HG02981 (cell line): ENCODE results near the gene FALEC.
"Not testable (repeated sequence)": the region's sequence is repeated elsewhere in the genome, so short reads cannot be mapped to it uniquely, and the experiment has no call there.

Source experiments
- ATAC-seq: cut with Tn5 transposase; IDR thresholded peaks from one replicate; pipeline ENCODE4 v1.9.1; 2021; ENCODE audit warnings: mild to moderate bottlenecking, moderate library complexity; ENCODE audit not compliant: unreplicated experiment

The FALEC gene

DNA sequence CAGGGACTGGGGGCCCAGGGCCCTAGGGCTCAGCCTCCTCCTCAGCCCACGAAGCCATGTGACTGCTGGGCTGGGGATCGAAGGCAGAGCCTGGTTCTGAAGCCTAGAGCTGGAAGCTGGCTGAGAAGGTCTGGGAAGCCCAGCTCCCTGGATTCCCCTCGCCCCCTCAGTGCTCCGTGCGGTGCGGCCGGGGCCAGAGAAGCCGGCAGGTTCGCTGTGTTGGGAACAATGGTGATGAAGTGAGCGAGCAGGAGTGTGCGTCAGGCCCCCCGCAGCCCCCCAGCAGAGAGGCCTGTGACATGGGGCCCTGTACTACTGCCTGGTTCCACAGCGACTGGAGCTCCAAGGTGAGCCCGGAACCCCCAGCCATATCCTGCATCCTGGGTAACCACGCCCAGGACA, 42.8 kb downstream of the FALEC start:
- ATAC-seq = no peak

- no peak for ATAC-seq
These were observed 43.5 kb downstream of the FALEC start for GRCh38 chr1:150558761-150559655.

GRCh38 chr1:150559656-150560010, 44.1 kb downstream of the FALEC start:
- no peak for ATAC-seq

DNA sequence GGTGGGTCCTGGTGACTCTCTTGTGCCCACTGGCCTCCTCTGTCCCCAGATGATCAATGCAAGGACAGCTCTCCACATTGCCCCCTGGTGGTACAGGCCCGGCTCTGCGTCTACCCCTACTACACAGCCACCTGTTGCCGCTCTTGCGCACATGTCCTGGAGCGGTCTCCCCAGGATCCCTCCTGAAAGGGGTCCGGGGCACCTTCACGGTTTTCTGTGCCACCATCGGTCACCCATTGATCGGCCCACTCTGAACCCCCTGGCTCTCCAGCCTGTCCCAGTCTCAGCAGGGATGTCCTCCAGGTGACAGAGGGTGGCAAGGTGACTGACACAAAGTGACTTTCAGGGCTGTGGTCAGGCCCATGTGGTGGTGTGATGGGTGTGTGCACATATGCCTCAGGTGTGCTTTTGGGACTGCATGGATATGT, 44.5 kb downstream of the FALEC start:
- ATAC-seq = no peak

DNA sequence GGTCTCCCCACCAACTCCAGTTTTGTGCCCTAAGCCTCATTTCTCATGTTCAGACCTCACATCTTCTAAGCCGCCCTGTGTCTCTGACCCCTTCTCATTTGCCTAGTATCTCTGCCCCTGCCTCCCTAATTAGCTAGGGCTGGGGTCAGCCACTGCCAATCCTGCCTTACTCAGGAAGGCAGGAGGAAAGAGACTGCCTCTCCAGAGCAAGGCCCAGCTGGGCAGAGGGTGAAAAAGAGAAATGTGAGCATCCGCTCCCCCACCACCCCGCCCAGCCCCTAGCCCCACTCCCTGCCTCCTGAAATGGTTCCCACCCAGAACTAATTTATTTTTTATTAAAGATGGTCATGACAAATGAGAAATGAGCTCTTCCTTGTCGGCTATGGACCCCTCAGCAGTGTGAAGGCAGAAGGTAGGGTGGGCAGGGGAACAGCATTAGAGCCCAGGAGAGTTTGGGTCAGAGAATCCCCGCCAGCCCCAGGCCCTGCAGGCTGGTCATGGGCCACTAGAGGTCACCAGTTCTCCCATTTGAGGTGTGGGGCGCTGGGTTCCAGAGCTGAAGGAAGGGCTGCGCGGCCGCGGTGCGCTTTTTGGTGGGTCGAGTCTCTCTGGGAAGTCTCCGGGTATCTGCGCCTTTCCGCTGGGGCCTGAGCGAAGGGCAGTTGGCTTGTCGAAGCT, 45.2 kb downstream of the FALEC start:
- ATAC-seq = no peak

- ATAC-seq = no peak
These were observed 45.9 kb downstream of the FALEC start for GRCh38 chr1:150561254-150561973.

DNA sequence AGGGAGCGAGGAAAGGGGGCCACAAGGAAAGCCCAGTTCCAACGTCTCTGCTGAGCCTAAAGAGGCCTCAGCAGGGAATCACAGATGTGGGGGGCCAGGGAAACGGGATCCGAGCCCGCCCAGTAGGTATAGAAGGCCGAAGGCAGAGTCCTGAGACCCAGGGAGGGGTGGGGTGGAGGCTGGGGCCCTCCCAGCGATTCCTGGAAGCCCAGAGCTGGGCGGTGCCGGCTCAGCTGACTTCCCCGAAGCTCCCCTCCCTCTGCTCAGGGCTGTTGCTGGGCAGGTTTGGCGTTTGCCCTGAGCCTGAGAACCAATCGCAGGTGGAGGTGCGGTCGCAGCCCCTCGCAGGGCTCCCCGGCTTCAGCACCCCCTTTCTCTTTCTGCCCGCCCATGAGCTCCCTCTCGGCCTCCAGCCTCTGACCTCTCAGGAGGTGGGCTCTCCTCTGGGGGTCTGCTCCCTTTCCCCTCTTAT, 46.5 kb downstream of the FALEC start:
- ATAC-seq = peak; percentile 37

DNA sequence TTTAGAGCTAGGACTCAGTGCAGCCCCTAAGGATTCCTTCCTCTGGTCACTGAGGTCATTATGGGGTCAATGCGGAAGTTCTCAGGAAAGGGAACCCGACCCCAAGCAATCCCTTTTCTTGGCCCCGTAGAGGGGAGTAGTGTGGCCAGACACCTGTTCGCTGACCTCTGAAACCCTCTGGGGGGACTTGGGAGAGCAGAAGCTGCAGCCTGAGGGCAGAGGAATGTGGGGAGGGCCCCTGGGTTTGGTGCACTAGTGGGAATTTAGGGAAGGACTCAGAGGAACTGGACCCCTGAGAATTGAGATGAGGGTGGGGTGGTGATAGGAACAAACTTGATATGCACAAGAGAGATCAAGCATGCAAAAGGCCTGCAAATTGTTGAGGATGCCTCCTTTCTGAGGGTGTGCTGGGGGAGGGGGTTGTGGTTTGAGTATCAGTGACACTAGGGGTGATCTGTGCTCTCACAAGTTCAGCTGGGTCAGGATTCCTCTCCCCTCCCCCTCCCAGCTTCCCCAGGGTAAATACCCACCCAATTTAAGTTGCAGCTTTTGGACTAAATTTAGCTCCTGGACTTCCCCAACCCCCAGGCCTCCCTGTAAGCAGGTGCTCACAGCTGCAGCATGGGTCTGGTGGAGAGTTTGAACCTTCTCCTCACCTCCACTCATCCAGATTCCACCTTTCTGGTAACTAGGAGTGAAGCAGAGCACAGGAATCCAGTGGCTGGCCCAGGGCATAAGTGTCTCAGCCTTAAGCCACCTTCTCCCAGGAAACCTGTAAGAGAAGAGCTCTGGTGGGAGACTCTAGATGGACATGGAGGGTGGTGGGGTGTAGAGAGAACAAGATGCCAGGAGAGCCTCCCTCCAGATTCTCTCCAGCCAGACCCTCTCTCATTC, 47.1 kb downstream of the FALEC start:
- peak; percentile 30 for ATAC-seq

DNA sequence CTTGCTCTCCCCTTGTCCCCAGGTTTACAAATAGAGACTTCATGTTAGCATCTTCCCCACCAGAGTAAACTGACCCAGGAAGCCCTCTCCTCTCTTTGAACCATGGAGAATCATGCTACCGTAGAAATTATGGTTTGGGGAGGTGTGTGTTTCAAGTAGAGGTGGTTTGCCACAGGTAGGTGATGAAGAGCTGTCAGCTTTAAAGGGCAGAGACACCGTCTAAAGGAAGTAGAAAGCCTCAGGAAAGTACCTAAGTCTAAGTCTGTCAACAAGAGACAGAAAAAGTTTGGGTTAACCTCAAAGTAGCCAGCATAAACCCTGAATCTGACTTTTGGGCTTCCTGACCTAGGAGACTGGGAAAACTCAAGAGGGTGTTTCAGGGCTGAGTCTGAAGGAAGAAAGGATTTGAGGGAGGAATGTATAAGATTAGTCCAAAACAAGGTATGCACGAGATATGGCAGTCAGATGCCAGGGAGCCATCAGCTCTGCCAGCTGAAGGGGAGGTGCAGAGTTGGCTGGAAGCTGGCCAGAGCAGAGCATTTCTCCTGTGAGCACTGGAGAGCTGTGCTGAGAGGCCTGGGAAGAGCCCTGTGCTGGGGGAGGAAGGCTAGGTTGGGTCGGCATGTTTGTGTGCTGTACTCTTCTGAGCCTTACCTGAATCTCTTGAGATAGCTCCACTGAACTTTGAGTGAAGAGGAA, 47.9 kb downstream of the FALEC start:
- ATAC-seq = no peak

DNA sequence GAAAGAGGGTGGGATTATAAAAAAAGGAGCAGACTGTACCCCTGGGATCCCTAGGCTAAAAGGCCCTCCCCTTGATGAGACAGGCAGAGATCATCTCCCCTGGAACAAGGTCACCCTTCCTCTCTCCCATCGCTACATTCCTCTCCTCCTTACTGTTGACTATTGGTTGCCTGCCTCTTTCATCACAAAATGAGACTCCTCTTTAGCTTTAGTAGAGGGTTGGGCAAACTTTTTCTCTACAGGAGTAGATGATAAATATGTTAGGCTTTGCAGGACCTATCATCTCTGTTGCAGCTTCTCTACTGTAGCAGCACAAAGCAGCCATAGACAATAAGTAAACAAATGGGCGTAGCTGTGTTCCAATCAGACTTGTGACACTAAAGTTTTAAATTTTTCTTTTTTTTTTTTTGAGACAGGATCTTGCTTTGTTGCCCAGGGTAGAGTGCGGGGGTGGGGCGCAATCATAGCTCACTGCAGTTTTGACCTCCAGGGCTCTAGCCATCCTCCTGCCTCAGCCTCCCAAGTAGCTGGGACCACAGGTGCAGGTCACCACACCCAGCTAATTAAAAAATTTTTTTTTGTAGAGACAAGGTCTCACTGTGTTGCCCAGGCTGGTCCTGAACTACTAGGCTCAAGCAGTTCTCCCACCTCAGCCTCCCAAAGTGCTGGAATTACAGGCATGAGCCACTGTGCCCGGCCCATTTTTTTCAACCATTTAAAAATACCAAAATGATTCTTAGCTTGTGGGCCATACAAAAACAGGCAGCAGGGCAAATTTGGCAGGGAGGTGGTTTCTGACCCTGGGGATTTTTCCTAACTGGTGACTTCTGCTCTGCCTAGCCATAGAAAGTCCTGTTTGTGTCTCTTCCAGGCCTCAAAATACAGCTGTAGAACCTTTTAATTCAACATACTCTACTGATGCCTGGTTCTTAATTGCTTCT, 48.8 kb downstream of the FALEC start:
- ATAC-seq = no peak

GRCh38 chr1:150565240-150565991, 49.9 kb downstream of the FALEC start:
- ATAC-seq = not testable (repeated sequence)

DNA sequence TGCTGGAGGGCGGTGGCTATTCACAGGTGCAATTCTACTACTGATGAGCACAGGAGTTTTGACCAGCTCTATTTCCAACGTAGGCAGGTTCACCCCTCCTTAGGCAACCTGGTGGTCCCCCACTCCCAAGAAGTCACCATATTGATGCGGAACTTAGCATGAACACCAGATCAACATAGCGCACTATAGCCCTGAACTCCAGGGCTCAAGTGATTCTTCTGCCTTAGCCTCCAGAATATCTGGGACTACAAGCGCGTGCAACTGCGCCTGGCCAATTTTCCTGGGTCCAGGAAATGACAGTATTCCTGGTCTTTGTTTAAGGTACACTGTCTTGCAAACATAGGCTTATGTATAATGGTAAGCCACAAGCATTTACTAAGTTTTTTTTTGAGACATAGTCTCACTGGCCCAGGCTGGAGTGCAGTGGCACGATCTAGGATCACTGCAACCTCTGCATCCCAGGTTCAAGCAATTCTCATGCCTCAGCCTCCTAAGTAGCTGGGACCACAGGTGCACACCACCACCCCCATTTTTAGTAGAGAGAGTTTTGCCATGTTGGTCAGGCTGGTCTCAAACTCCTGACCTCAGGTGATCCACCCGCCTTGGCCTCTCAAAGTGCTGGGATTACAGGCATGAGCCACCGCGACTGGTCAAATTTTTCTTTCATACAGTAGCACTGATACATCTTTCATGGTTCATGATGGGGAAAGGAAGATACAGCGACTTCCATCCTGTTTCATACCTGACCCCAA, 51.2 kb downstream of the FALEC start:
- ATAC-seq = no peak

DNA sequence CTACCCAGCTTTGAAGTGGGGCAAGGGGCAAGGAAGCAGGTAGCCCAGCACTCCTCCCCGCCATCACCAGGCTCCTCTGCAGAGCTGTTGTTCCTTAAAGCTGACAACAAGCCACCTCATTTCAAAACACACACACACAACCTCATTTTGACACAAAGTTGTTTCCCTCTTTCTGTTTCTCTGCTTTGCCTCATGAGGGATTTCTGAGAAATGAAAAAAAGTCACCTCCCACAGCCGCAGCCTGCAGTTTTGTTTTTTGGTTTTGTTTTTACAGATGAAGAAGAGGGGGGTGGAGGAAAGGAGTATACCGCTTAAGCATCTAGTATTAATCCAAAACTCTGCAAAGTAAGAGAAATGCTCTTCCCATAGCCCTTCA, 51.8 kb downstream of the FALEC start:
- peak; percentile 29 for ATAC-seq

DNA sequence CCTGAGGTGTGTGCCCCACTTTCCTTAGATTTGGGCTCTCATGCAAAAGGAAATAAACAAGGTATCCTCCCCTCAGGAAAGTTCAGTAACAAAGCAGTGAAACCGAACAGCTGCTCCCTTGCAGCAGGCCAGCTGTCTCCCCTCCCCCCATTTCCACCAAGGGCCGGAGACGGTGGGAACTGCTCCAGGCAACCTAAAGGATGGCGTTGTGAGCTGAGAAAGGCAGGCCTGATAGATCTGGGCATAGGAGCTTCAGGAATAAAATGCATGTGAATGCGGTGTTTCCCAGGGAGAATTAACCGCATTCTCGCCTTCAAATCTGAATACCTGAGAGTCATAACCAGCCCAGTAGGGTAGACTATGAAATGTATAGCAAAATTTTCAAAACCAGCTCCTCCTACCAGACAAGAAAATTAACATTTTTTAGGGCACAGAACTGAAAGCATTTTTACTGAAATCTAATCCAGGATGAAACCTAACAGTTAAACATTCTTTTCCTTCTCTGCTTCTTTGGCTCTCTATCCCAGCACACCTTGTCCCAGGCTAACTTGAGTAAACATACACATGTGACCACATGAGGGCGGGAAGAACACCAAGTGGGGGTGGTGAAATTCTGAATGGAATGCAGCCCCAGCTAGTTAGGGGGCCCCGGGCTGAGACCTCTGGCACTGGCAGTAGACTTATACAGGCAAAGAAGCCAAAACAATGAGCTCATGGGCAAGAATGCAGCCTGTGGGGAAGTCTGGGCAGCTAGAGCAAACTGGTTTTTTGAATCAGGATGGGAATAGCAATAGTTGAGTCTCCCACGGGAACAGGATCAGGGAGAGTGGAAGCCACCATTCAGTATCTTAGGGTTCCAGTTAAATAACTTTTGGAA, 52.4 kb downstream of the FALEC start:
- ATAC-seq = peak; percentile 4

DNA sequence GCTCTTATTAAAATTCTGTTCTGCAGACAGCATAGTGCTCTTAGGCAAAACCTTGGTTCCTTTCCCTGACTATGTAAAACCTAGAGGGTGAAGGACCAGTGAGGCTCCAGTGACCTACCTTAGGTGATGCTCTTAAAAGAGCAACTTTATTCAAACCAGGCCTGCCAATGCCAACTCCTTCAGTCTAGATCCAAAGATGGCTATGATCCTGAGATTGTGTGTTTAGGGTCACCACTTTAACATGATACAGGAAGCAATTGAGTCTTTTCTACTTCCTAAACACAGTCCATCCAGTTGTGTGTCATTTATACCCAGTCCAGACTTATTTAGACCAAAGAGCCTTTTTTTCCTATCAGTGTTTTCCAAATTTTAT, 53.0 kb downstream of the FALEC start:
- ATAC-seq = no peak

DNA sequence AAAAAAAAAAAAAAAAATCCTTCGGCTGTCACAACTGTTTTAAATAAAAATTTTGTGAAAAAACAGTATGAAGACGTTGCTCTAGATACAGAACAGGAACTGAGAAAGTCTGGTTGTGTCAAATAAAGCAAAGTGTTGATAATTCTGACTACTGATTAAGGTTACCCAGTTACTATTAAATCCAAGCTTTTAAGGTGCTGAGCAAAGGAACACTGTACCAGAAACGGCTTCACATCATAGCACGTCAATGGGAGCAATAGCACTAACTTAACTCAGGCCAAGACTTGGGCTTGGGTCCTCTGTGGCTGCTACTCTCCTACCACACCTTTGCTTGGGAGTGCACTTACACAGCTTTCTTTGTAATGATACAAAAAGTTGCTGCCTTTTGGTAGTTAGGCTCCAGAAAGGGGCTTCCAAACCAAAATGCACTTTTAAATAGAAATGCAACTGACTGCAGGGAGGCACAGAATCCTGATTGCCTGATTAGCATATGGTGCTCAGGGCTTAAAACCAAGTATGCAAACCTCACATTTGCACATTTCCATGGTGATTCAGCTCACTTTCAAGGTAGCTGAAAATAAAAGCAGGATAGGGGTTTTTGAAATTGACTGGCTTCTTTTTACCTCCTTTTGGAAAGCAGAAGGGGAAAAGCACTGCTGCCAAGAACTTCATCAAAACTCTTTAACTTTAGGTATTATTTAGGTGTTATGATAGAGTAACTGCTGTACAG, 57.5 kb downstream of the FALEC start:
- no peak for ATAC-seq
